ENCODE results near the gene NRIP3. TPM values are rescaled to one million over a fixed set of nuclear protein-coding genes. Genes with fewer than 3 reads are reported as not detected.
"Not testable (repeated sequence)": the region's sequence is repeated elsewhere in the genome, so short reads cannot be mapped to it uniquely, and the experiment has no call there.

The NRIP3 gene
- total RNA-seq, 1 donor from 2014 or later: 1.3 TPM

DNA sequence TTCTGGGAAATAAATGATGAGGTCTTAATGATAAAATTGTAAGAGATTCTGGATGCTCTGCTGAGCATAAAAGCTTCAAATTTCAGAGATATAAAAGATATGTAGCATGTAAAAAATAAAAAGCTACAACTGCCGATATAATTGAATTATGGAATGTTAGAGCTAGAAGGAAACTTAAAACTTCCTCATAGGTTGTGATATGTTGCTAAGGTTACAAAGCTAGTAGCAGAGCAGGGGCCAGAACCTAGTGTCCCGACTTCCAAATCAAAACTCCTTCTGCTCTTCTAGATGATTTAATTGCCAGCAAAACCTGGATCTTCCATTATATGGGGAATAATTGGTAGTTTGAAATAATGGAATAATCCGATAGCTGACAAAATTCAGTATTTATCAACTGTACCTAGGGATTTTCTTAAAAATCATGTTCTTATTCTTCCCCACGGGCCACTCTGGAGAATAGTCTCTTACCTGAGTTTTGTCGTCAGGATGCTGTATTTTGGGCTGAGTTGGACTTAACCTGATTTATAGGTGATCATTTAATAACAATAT, 61.2 kb downstream of the NRIP3 start, which contains the start of gene ASCL3:
Gene ASCL3 (minus strand): TSS at position 499 of the 549 bp plus-strand sequence. CDS start 4,855 bp downstream, outside the sequence.
- Histone ChIP-seq H3K36me3 (peaks cover 9% of the 10 kb centered on the region), H3K27me3 (no peaks in the 10 kb centered on the region), H3K4me1 (no peaks in the 10 kb centered on the region), H3K27ac (no peak within 1 kb of the TSS), H3K9me3 (no peaks in the 10 kb centered on the region), H3K4me3 (no peak within 1 kb of the TSS)
- no peak for DNase-seq
- intact Hi-C loops (cut with DNase I): no loop called here
- TF ChIP-seq CTCF (IDR thresholded peaks at IDR 0.05): no peak
- ATAC-seq: no peak

DNA sequence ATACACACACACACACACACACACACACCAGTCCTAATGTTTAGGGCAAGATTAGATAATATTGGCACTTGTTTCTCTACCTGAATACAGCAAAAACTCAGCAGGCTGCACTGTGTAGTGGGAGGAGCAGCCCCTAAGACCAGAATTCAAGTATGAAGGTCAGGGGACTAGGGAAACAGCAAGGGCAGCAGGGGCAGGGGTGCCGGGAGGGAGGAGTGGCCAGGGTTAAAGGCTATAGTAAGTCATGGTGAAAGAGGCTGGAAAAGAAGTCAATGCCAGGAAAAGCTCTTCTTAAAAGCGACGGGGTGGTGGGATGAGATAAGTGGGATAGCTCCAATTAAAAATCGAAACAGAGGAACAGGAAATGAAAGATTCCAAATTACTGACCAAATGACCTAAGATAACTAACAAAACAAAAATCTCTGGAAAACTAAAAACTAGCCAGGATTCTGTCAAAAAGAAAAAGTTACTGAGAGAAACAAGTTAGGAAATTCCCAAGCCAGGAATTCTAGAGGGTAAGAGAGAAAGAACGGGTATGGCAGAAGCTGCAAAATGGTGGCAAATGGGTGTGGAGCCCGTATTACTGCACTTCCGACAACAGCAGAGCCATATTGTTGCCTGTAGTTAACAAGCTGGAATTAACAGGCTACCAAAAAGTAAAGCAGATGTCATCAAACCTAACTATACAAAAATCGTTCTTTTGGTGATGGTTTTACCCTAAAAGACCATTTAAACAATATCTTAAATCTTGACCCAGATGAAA, 62.3 kb downstream of the NRIP3 start:
- Histone ChIP-seq H3K9me3 (no peaks in the 10 kb centered on the region), H3K4me3 (no peak overlapping the region), H3K27ac (no peak overlapping the region), H3K4me1 (no peaks in the 10 kb centered on the region), H3K36me3 (peaks cover 3% of the 10 kb centered on the region), H3K27me3 (no peaks in the 10 kb centered on the region)
- no peak for TF ChIP-seq CTCF (IDR thresholded peaks at IDR 0.05)
- ATAC-seq: no peak
- no peak for DNase-seq
- intact Hi-C loops (cut with DNase I): no loop called here

- Histone ChIP-seq H3K27ac (no peak overlapping the region), H3K36me3 (no peaks in the 10 kb centered on the region), H3K9me3 (no peaks in the 10 kb centered on the region), H3K27me3 (no peaks in the 10 kb centered on the region), H3K4me1 (no peaks in the 10 kb centered on the region), H3K4me3 (no peak overlapping the region)
- intact Hi-C loops (cut with DNase I): no loop called here
- ATAC-seq: no peak
- no peak for DNase-seq
- TF ChIP-seq CTCF (IDR thresholded peaks at IDR 0.05): no peak
Measured at GRCh38 chr11:8937659-8938058, 66.1 kb downstream of the NRIP3 start.

GRCh38 chr11:8937159-8937558, 66.6 kb downstream of the NRIP3 start:
- Histone ChIP-seq H3K36me3 (no peaks in the 10 kb centered on the region), H3K4me3 (no peak overlapping the region), H3K9me3 (no peaks in the 10 kb centered on the region), H3K27ac (no peak overlapping the region), H3K4me1 (no peaks in the 10 kb centered on the region), H3K27me3 (no peaks in the 10 kb centered on the region)
- DNase-seq (no peak), ATAC-seq (no peak)
- intact Hi-C loops (cut with DNase I): no loop called here
- TF ChIP-seq CTCF (IDR thresholded peaks at IDR 0.05): no peak

DNA sequence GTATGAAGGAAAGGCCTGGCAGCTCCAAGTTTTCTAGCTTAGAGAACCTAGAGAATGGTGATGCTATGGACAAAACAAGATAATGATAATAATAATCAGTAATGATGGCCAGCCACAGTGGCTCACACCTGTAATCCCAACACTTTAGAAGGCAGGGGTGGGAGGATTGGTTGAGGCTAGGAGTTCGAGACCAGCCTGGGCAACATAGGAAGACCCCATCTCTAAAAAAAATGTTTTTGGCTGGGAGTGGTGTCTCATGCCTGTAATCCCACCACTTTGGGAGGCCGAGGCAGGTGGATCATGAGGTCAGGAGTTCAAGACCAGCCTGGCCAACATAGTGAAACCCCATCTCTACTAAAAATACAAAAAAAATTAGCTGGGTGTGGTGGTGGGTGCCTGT, 68.0 kb downstream of the NRIP3 start:
- intact Hi-C loops (cut with DNase I); ATAC-seq; H3K36me3 ChIP-seq; H3K27ac ChIP-seq; H3K4me3 ChIP-seq; DNase-seq; H3K27me3 ChIP-seq; H3K9me3 ChIP-seq; H3K4me1 ChIP-seq: not testable (repeated sequence)

DNA sequence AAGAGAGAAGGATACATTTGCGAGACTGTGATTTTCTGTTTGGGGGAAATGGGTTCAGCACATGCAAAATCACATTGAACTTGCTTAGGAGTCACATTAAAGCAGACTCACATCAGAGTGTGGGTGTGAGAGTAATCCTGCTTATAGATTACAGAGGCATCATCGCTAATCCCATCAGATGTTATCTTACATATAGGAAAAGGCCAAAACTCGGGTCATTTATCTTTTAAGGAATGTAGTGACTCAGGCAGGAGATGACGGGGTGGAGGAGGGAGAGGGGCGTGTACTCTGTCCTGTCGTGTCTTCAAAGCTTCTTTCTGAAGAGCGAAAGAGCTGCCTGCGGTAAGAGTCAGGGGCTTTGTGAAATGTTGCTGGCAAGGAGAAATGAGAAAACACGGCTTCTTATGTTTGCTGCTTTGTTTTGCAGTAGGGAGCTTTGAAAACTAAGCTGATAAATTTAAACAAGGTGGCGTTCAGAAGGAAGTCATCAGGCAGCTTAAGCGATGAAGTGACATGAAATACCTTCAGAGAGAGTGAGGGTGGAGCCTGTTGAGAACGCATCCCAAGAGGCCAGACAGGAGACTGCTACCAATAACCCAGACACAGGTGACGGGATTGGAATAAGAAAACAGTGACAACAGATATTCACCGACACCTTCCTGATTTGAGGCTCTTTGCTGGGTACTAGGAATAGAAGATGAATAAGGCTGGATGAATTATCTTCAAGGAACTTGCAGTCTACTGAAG, 68.9 kb downstream of the NRIP3 start:
- Histone ChIP-seq H3K4me1 (no peaks in the 10 kb centered on the region), H3K9me3 (no peaks in the 10 kb centered on the region), H3K36me3 (no peaks in the 10 kb centered on the region), H3K27me3 (no peaks in the 10 kb centered on the region), H3K4me3 (no peak overlapping the region), H3K27ac (no peak overlapping the region)
- intact Hi-C loops (cut with DNase I): no loop called here
- DNase-seq (no peak), ATAC-seq (no peak)
- TF ChIP-seq CTCF (IDR thresholded peaks at IDR 0.05): no peak

Data from upper lobe of right lung (tissue), 1 donor.